Suprapubic skin (tissue), 4 donors: ENCODE data around the gene MAGEB17.

ENCODE experiments used
- EP300 ChIP-seq: sonication (generic); formaldehyde crosslinking; IDR thresholded peaks from one replicate; pipeline ENCODE4 v1.6.1; 2017; ENCODE audit warnings: antibody characterized with exemption
- POLR2A ChIP-seq, 2 donors: fragments of 450-650 bp; IDR thresholded peaks; one replicate each; pipeline ENCODE4 v1.6.1; 2017; ENCODE audit warnings: antibody characterized with exemption in 2 of 2, mild to moderate bottlenecking in 2 of 2, moderate library complexity in 2 of 2
- POLR2AphosphoS5 ChIP-seq, 3 donors: sonication (generic); formaldehyde crosslinking; IDR thresholded peaks; one replicate each; pipeline ENCODE4 v1.6.1; 2017; ENCODE audit warnings: antibody characterized with exemption in 3 of 3
- TF ChIP-seq, protein P1 (sequence below), 2 donors: fragments of 200-600 bp in 1 of 2; fragments of 450-650 bp in 1 of 2; sonication (generic) in 1 of 2; IDR thresholded peaks; one replicate each; pipeline ENCODE4 v1.5.1; 2016 to 2019; ENCODE audit warnings: antibody characterized with exemption in 2 of 2, mild to moderate bottlenecking in 1 of 2, moderate library complexity in 1 of 2

DNA sequence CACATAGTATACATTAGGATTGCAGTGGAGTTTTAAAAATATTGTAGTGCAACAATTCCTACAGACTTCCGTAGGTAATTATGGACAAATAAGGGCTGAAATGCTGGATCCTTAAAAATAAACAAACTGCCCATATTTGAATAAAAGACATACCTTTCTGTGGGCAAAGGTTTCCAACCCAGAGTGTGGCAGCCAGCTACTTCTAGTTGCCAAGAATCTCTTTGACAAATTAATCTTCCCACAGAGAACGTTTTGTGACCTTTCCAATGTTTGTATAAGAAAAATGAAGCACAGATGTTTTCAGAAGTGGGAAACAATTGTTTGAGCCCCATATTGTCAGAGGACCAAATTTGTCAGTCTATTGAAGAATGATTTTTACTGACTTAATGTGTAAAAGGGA lies 22.9 kb upstream of the MAGEB17 start:
- TF ChIP-seq, protein P1, sequence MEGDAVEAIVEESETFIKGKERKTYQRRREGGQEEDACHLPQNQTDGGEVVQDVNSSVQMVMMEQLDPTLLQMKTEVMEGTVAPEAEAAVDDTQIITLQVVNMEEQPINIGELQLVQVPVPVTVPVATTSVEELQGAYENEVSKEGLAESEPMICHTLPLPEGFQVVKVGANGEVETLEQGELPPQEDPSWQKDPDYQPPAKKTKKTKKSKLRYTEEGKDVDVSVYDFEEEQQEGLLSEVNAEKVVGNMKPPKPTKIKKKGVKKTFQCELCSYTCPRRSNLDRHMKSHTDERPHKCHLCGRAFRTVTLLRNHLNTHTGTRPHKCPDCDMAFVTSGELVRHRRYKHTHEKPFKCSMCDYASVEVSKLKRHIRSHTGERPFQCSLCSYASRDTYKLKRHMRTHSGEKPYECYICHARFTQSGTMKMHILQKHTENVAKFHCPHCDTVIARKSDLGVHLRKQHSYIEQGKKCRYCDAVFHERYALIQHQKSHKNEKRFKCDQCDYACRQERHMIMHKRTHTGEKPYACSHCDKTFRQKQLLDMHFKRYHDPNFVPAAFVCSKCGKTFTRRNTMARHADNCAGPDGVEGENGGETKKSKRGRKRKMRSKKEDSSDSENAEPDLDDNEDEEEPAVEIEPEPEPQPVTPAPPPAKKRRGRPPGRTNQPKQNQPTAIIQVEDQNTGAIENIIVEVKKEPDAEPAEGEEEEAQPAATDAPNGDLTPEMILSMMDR (IDR thresholded peaks at IDR 0.05) = no peak
- TF ChIP-seq POLR2A (IDR thresholded peaks at IDR 0.05) = no peak
- TF ChIP-seq POLR2AphosphoS5 (IDR thresholded peaks at IDR 0.05) = no peak
- no peak for TF ChIP-seq EP300
